GM12878 (cell line): ENCODE results near the gene PPP2R5A. TPM values are rescaled to one million over a fixed set of nuclear protein-coding genes. Genes with fewer than 3 reads are reported as not detected.

Experiments
- BACH1 ChIP-seq: fragments of 450-650 bp; IDR thresholded peaks from 2 replicates; pipeline ENCODE4 v1.6.1; 2017; ENCODE audit warnings: mild to moderate bottlenecking, borderline replicate concordance
- BCL11A ChIP-seq: IDR thresholded peaks from 2 replicates; pipeline ENCODE4 v1.6.1; 2011; ENCODE audit warnings: low read depth, low read length
- BCLAF1 ChIP-seq: fragments of 450-650 bp; IDR thresholded peaks from 2 replicates; pipeline ENCODE4 v1.6.1; 2017; ENCODE audit warnings: antibody characterized with exemption, mild to moderate bottlenecking, moderate library complexity
- CTCF ChIP-seq, 3 experiments: IDR thresholded peaks in 2 of 3; conservative IDR thresholded peaks in 1 of 3; 2 replicates each; pipeline ENCODE4 v1.5.1; 2011; ENCODE audit warnings: low read depth in 3 of 3, low read length in 3 of 3, mild to moderate bottlenecking in 3 of 3, control low read depth in 2 of 3, moderate library complexity in 2 of 3, inconsistent platforms in 1 of 3, mixed read lengths in 1 of 3; ENCODE audit not compliant: control insufficient read depth in 2 of 3, insufficient read depth in 1 of 3; ENCODE audit errors: extremely low read depth in 1 of 3
- EGR1 ChIP-seq, 2 experiments: IDR thresholded peaks; 1 replicate in 1 of 2; 2 replicates in 1 of 2; pipeline ENCODE4 v1.6.1; 2011 to 2012; ENCODE audit warnings: low read depth in 2 of 2, low read length in 2 of 2, borderline replicate concordance in 1 of 2, mild to moderate bottlenecking in 1 of 2, moderate library complexity in 1 of 2
- IRF4 ChIP-seq: IDR thresholded peaks from 2 replicates; pipeline ENCODE4 v1.6.1; 2011; ENCODE audit warnings: low read depth, low read length
- NR2F1 ChIP-seq: fragments of 450-650 bp; conservative IDR thresholded peaks from 2 replicates; pipeline ENCODE4 v1.6.1; 2017; ENCODE audit warnings: mild to moderate bottlenecking
- NRF1 ChIP-seq: conservative IDR thresholded peaks from 2 replicates; pipeline ENCODE4 v1.6.1; 2011; ENCODE audit warnings: mild to moderate bottlenecking, low read depth, low read length, improper control_type of control experiment
- PAX8 ChIP-seq: fragments of 450-650 bp; IDR thresholded peaks from 2 replicates; pipeline ENCODE4 v1.6.1; 2017; ENCODE audit warnings: mild to moderate bottlenecking, moderate library complexity
- PML ChIP-seq: IDR thresholded peaks from 2 replicates; pipeline ENCODE4 v1.6.1; 2012; ENCODE audit warnings: low read length, inconsistent platforms
- RFX5 ChIP-seq: IDR thresholded peaks from 2 replicates; pipeline ENCODE4 v1.6.1; 2011; ENCODE audit warnings: low read depth, low read length, improper control_type of control experiment
- SMC3 ChIP-seq: IDR thresholded peaks from 2 replicates; pipeline ENCODE4 v1.6.1; 2011; ENCODE audit warnings: low read length, improper control_type of control experiment, borderline replicate concordance
- STAT3 ChIP-seq: IDR thresholded peaks from 2 replicates; pipeline ENCODE4 v1.6.1; 2011; ENCODE audit warnings: low read depth, low read length, improper control_type of control experiment
- SUZ12 ChIP-seq: fragments of 200-600 bp; sonication (generic); IDR thresholded peaks from one replicate; pipeline ENCODE4 v1.6.1; 2018; ENCODE audit warnings: antibody characterized with exemption, mild to moderate bottlenecking; ENCODE audit not compliant: unreplicated experiment
- ZBTB40 ChIP-seq: fragments of 450-650 bp; IDR thresholded peaks from 2 replicates; pipeline ENCODE4 v1.6.1; 2016; ENCODE audit warnings: mild to moderate bottlenecking, moderate library complexity, borderline replicate concordance
- ZNF384 ChIP-seq: IDR thresholded peaks from 2 replicates; pipeline ENCODE4 v1.6.1; 2012; ENCODE audit warnings: low read depth, mild to moderate bottlenecking, low read length, improper control_type of control experiment, borderline replicate concordance
- polyA plus RNA-seq, 11 experiments: library from polyadenylated mRNA; depleted of rRNA in 4 of 11; unstranded in 6 of 11; stranded (reverse) in 5 of 11; fragments of >200 nt; fragmentation: Nextera tagmentation in 4 of 11; fragmentation: Illumina TruSeq in 1 of 11; extraction: Ambion mirVana in 4 of 11; extraction: Trizol in 1 of 11; gene quantifications; 1 replicate in 1 of 11; 2 replicates in 10 of 11; pipeline versions ENCODE4 v1.2.1 to v1.2.3, GENCODE V29; 2011 to 2016; ENCODE audit warnings: inconsistent platforms in 2 of 11, missing spikeins in 2 of 11, low read depth in 1 of 11
- total RNA-seq, 4 experiments: library from RNA; depleted of rRNA in 3 of 4; stranded (reverse); fragments of >200 nt in 3 of 4; fragmentation: Illumina TruSeq in 1 of 4; extraction: Trizol in 1 of 4; gene quantifications; 2 replicates each; pipeline versions ENCODE4 v1.2.1 to v1.2.3, GENCODE V29; 2013 to 2021

PPP2R5A gene
- total and polyA plus RNA-seq, 10 of the 15 experiments (the other 5 are each of a cell fraction or from before 2014, with no cell fraction given), result 15.4 to 40.6 (median 32.5) TPM

DNA sequence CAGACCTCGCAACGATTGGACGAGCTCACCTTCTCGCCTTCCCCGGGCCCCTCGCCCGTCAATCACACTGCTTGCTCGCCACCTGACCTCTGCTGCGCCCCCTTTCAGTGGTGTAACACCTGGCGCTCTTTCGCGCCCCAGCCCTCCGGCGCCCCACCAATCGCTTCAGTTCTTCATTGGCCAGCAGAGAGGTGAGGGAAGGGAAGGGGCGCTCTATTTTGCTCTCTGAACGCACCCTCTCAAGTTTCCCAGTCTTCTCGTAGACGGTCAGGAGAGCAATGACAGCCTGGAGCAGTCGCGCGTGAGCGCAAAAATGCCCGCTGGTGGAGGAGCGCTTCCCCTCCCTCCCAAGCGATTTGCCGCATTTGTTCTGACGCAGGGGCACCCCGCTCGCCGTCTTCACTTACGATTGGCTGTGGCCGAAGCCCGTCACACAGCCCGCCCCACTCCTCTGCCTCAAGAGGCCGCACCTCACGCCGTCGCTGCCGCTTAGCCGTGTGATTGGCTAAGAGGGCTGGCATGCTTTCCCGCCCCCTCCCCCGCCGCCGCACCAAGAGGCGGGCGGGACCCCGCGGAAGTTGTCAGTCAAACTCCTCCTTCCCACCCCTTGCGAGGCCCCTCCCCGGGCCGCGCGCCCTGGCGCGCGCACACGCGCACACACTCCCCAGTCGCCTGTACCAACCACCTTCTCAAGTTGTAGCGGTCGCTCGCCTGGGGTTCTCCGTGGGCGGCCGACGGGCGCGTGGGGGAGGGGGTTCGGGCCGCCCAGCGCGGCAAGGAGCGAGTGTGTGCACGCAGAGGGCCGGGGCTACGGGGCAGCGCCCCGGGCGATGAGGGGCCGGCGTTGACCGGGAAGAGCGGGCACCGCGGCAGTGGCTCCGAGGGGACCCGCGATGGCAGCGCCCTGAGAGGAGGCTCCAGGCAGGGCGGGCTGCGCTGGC, at the start of gene PPP2R5A (continued):
- TF ChIP-seq ZBTB40 (no peak), IRF4 (no peak), NRF1 (peak; percentile 55), RFX5 (peak; percentile 89), PAX8 (no peak), CTCF (IDR thresholded peaks at IDR 0.05 in 2 of 3, conservative IDR thresholded peaks at IDR 0.05 in 1 of 3; ENCODE audit: control insufficient read depth in 2 of 3, extremely low read depth in 1 of 3, insufficient read depth in 1 of 3, low read depth in 3 of 3, low read length in 3 of 3) (peak; percentile 9 to 40 (median 27); a peak in 5 of 6 replicates), STAT3 (no peak), ZNF384 (no peak), BCL11A (0 out of 2 replicates have a peak, but pooled peaks have one; percentile 9), EGR1 (IDR thresholded peaks at IDR 0.05; ENCODE audit: borderline replicate concordance in 1 of 2, low read depth in 2 of 2, low read length in 2 of 2) (peak; percentile 26 to 95), SUZ12 (no peak), NR2F1 (peak; percentile 85), BACH1 (peak; percentile 88), BCLAF1 (no peak), SMC3 (no peak), PML (peak; percentile 66; the same call in 1 of the 2 replicates)
